ENCODE data around the gene KRT86.

DNA sequence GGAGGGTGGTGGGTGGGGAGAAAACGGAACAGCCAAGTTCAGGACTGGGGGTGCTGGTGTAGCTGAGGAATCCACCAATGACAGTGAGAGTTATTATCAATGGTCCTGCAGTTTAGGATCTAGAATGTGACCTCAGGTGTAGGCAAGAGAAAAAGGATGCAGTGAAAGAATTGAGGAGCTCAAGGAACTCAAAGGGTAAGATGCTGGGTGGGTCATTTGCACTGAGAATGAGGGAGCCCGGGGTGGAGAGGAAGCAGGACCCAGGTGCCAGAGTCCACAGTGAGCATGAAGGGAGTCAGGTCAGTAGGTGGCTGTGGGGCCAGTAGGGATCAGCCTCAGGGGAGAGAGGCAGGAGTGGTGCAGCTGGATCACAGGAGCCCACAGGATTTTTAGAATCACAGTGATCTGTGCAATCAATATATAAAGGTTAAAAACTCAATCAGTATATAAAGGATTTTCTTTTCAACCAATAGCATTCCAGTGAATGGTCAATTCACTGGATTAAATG, 44.6 kb upstream of the KRT86 start:
- TF ChIP-seq, protein P1, sequence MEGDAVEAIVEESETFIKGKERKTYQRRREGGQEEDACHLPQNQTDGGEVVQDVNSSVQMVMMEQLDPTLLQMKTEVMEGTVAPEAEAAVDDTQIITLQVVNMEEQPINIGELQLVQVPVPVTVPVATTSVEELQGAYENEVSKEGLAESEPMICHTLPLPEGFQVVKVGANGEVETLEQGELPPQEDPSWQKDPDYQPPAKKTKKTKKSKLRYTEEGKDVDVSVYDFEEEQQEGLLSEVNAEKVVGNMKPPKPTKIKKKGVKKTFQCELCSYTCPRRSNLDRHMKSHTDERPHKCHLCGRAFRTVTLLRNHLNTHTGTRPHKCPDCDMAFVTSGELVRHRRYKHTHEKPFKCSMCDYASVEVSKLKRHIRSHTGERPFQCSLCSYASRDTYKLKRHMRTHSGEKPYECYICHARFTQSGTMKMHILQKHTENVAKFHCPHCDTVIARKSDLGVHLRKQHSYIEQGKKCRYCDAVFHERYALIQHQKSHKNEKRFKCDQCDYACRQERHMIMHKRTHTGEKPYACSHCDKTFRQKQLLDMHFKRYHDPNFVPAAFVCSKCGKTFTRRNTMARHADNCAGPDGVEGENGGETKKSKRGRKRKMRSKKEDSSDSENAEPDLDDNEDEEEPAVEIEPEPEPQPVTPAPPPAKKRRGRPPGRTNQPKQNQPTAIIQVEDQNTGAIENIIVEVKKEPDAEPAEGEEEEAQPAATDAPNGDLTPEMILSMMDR (IDR thresholded peaks at IDR 0.05), result no peak
- TF ChIP-seq EZH2phosphoT487 (IDR thresholded peaks at IDR 0.05), result no peak
- TF ChIP-seq EZH2 (IDR thresholded peaks at IDR 0.05), result no peak
